Endothelial cell of umbilical vein (primary cell): ENCODE data around the gene CHD6.

Experiments
- EZH2 ChIP-seq: IDR thresholded peaks from 2 replicates; pipeline ENCODE4 v1.6.1; 2012; ENCODE audit warnings: borderline replicate concordance, low read depth, mild to moderate bottlenecking, moderate library complexity, low read length, inconsistent platforms; ENCODE audit not compliant: severe bottlenecking
- FOS ChIP-seq: IDR thresholded peaks from 2 replicates; pipeline ENCODE4 v1.6.1; 2011; ENCODE audit warnings: mild to moderate bottlenecking, low read length, moderate library complexity, borderline replicate concordance; ENCODE audit not compliant: insufficient read depth
- GATA2 ChIP-seq: IDR thresholded peaks from 2 replicates; pipeline ENCODE4 v1.7.0; 2011; ENCODE audit warnings: low read depth, mild to moderate bottlenecking, moderate library complexity, mixed read lengths, low read length; ENCODE audit not compliant: insufficient read length, insufficient read depth
- JUN ChIP-seq: IDR thresholded peaks from 2 replicates; pipeline ENCODE4 v1.6.1; 2011; ENCODE audit warnings: borderline replicate concordance, low read depth; ENCODE audit not compliant: insufficient read length, insufficient read depth
- POLR2A ChIP-seq: IDR thresholded peaks from 2 replicates; pipeline ENCODE4 v1.6.1; 2012; ENCODE audit warnings: low read depth, mild to moderate bottlenecking, control low read depth, low read length
- POLR2AphosphoS5 ChIP-seq: IDR thresholded peaks from 2 replicates; pipeline ENCODE4 v1.6.1; 2012; ENCODE audit warnings: low read depth, mild to moderate bottlenecking, control low read depth, low read length, moderate library complexity; ENCODE audit not compliant: insufficient read depth
- TF ChIP-seq, protein P1 (sequence below), 2 donors: IDR thresholded peaks; 1 replicate in 1 of 2; 2 replicates in 1 of 2; pipeline ENCODE4 v1.5.1; 2011; ENCODE audit warnings: low read length in 2 of 2, mild to moderate bottlenecking in 2 of 2, moderate library complexity in 2 of 2, control low read depth in 1 of 2, inconsistent platforms in 1 of 2, low read depth in 1 of 2; ENCODE audit not compliant: insufficient read depth in 1 of 2; ENCODE audit errors: extremely low read depth in 1 of 2

DNA sequence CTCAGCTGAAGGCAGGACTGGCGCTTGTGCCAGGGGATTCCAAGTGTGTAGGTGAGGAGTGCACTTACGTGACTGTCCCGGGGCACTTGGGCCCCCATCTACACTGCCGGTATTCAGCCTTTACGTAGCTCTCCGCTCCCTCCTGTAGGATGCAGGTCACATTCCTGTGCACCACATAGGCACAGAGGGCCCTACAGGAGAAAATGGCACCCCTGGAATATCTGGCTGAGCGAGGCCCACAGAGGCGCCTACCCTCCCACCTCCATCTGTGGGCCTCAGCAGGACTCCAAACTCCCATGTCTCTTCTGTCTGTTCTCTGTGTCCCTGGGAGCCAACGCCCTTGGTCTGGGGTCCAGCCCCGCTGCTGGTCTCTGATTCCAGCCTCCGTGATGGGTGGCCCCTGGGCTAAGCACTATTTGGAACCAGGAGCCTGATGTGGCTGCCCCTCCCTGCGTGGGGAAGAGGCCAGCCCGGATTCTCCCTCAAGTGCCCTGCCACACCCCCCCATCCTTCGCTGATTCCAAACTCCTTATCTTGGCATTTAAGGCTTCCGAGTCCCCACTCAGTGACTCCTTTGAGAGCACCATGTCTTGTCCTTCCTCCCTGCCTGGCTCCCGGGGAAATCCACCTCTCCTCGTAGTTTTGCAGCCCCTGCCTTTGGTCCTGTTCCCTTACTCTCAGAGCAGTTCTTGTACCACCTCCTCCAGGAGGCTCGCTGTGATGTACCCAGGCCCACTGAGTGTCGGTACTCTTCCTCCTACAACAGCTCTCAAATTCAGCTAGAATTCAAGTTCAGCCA lies 253.0 kb downstream of the CHD6 start:
- TF ChIP-seq, protein P1, sequence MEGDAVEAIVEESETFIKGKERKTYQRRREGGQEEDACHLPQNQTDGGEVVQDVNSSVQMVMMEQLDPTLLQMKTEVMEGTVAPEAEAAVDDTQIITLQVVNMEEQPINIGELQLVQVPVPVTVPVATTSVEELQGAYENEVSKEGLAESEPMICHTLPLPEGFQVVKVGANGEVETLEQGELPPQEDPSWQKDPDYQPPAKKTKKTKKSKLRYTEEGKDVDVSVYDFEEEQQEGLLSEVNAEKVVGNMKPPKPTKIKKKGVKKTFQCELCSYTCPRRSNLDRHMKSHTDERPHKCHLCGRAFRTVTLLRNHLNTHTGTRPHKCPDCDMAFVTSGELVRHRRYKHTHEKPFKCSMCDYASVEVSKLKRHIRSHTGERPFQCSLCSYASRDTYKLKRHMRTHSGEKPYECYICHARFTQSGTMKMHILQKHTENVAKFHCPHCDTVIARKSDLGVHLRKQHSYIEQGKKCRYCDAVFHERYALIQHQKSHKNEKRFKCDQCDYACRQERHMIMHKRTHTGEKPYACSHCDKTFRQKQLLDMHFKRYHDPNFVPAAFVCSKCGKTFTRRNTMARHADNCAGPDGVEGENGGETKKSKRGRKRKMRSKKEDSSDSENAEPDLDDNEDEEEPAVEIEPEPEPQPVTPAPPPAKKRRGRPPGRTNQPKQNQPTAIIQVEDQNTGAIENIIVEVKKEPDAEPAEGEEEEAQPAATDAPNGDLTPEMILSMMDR (IDR thresholded peaks at IDR 0.05; ENCODE audit: extremely low read depth in 1 of 2, insufficient read depth in 1 of 2, low read depth in 1 of 2, low read length in 2 of 2), result no peak
- no peak for TF ChIP-seq POLR2A
- TF ChIP-seq JUN, result no peak
- no peak for TF ChIP-seq GATA2
- no peak for TF ChIP-seq FOS
- no peak for TF ChIP-seq EZH2
- no peak for TF ChIP-seq POLR2AphosphoS5
